Activated CD4-positive, alpha-beta memory T cell treated with anti-CD3 and anti-CD28 coated beads for 36 hours (primary cell): ENCODE measurements around the gene SMIM31. TPM values are rescaled to one million over a fixed set of nuclear protein-coding genes. Genes with fewer than 3 reads are reported as not detected.
A peak's percentile ranks its signal among the peaks of the same experiment; 100 is the strongest.

Experiments
- CTCF ChIA-PET: fragments of 350-600 bp; sonication (Branson Sonifier 250); formaldehyde crosslinking; loops from one replicate; lab custom pipeline; 2021; ENCODE audit warnings: antibody characterized with exemption, inconsistent platforms; lab: Charles Lee
- POLR2A ChIA-PET: fragments of 350-600 bp; sonication (Branson Sonifier 250); formaldehyde crosslinking; loops from one replicate; lab custom pipeline; 2021; ENCODE audit warnings: antibody characterized with exemption; lab: Charles Lee
- DNase-seq: peaks from one replicate; pipeline ENCODE4 v3.0.0-alpha.2; 2020
- H3K27ac Mint-ChIP-seq: one replicate; pipeline ENCODE4 v1.8.0; 2021; ENCODE audit warnings: mixed read lengths
- H3K27me3 Mint-ChIP-seq: one replicate; pipeline ENCODE4 v1.8.0; 2021; ENCODE audit warnings: mixed read lengths
- H3K36me3 Mint-ChIP-seq: one replicate; pipeline ENCODE4 v1.8.0; 2021; ENCODE audit warnings: mixed read lengths
- H3K4me1 Mint-ChIP-seq: one replicate; pipeline ENCODE4 v1.8.0; 2021; ENCODE audit warnings: low read depth, mixed read lengths
- H3K4me3 Mint-ChIP-seq: one replicate; pipeline ENCODE4 v1.8.0; 2021; ENCODE audit warnings: mild to moderate bottlenecking, mixed read lengths
- H3K9me3 Mint-ChIP-seq: one replicate; pipeline ENCODE4 v1.8.0; 2021; ENCODE audit warnings: mixed read lengths
- intact Hi-C: fragments of 100-400 bp; cut with micrococcal nuclease; formaldehyde crosslinking; loops from one replicate; pipeline ENCODE4 v1.15.1; 2023
- total RNA-seq, 2 experiments: library from RNA; stranded (reverse); gene quantifications; one replicate each; pipeline ENCODE4 v1.2.3, GENCODE V29; 2021

The SMIM31 gene
- total RNA-seq, result not detected

DNA sequence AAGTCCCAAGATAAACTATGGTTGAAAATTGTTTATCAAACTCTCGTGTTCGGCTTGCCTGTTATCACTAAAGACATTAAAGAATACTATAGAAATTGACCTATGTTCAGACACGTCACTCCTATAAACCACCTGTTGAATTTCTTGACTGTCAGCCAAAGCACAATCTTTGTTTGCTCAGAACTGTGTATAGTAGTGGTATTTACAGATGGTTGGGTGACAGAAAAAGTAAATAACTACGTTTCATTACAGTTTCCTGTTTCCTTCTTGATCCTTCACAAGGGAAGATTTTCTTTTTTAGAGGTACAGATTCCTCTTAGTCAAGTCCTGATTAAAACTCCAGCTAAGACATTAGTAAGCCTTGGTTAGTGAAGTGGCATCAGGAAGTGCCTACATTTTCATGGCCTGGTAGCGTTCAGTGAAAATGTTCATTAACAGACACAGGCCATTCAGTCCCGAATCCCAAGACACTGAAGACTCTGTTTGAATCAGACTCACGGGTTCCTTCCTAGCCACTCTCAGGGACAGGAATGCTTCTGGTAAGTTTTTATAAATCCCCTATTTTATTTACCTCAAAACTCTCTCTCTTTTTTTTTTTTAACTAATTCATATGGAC, at the start of gene SMIM31:
SMIM31 (plus strand) TSS at position 259 of the 616 bp plus-strand sequence. CDS start 16,313 bp downstream, outside the sequence.
- POLR2A ChIA-PET, result no interaction called here
- Mint-ChIP-seq H3K27me3 (peaks cover 6% of the 10 kb centered on the region), H3K4me3 (no peak within 1 kb of the TSS), H3K9me3 (peaks cover 14% of the 10 kb centered on the region), H3K36me3 (peaks cover 3% of the 10 kb centered on the region), H3K4me1 (no peaks in the 10 kb centered on the region), H3K27ac (no peak within 1 kb of the TSS)
- CTCF ChIA-PET, result interaction anchor here (0.7 kb wide), 2 partner anchors 23 to 57 kb away, joined by 3 read pairs; no protein-coding TSS in a partner anchor
- no peak for DNase-seq
- intact Hi-C loops, result no loop called here

- H3K27me3 Mint-ChIP-seq, result no peaks in the 10 kb centered on the region
- intact Hi-C loops, result no loop called here
- no peaks in the 10 kb centered on the region for H3K9me3 Mint-ChIP-seq
Measured at GRCh38 chr4:164706675-164707074, 47.3 kb upstream of the SMIM31 start.

DNA sequence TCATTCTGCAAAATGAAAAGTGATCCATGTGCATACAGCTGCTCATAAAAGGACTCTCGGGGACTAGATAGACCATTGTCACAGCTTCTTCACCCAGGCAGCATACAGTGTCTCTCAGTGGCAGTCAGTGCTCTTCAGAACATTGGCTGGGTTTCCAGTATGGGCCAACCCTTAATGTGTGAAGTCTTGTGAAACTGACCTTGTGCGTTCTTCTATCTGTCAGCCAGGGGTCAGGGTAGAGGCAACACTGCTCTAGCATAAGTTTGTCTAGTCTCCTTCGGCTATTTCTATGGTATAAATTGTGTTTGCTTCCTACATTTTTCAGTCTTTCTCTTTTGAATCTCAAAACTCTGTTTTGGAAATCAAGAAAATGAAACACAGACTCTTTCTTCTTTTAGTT, 37.0 kb upstream of the SMIM31 start:
- intact Hi-C loops, result no loop called here
- POLR2A ChIA-PET, result no interaction called here
- no peaks in the 10 kb centered on the region for H3K9me3 Mint-ChIP-seq
- no peak for DNase-seq
- H3K27me3 Mint-ChIP-seq, result peaks cover 5% of the 10 kb centered on the region
- no peak overlapping the region for H3K4me3 Mint-ChIP-seq
- CTCF ChIA-PET, result interaction anchor here (3.0 kb wide), 1 partner anchor 14 kb away, joined by 13 read pairs; no protein-coding TSS in a partner anchor
- H3K4me1 Mint-ChIP-seq, result no peaks in the 10 kb centered on the region
- no peak overlapping the region for H3K27ac Mint-ChIP-seq
- no peaks in the 10 kb centered on the region for H3K36me3 Mint-ChIP-seq

More at GRCh38 chr4:164706675-164707074, 47.3 kb upstream of the SMIM31 start:
- Mint-ChIP-seq H3K4me3 (no peak overlapping the region), H3K36me3 (no peaks in the 10 kb centered on the region), H3K27ac (no peak overlapping the region), H3K4me1 (no peaks in the 10 kb centered on the region)
- DNase-seq, result no peak
- ChIA-PET POLR2A (no interaction called here), CTCF (no interaction called here)

DNA sequence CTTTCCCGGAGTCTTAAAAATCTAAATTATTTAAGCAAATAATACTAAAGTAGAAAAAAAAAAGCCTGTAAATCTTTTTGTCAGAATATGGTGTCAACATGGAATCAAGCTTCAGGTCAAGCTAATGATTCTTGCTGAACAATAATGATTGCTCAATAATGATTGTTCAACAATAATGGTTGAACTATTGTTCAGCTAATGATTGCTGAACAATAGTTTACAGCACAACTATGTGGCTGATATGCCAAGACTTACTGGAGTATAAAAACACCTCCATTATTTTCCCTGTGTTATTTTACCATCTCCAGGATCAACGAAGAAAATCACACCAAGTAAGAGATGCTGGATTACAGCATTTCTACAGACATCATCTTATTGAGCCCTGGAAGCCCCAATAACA, 35.1 kb upstream of the SMIM31 start:
- intact Hi-C loops, result no loop called here
- Mint-ChIP-seq H3K9me3 (no peaks in the 10 kb centered on the region), H3K36me3 (no peaks in the 10 kb centered on the region), H3K4me1 (no peaks in the 10 kb centered on the region), H3K27ac (no peak overlapping the region), H3K27me3 (peaks cover 5% of the 10 kb centered on the region), H3K4me3 (no peak overlapping the region)
- POLR2A ChIA-PET, result no interaction called here
- DNase-seq, result no peak
- CTCF ChIA-PET, result interaction anchor here (3.0 kb wide), 1 partner anchor 12 kb away, joined by 13 read pairs; no protein-coding TSS in a partner anchor

DNA sequence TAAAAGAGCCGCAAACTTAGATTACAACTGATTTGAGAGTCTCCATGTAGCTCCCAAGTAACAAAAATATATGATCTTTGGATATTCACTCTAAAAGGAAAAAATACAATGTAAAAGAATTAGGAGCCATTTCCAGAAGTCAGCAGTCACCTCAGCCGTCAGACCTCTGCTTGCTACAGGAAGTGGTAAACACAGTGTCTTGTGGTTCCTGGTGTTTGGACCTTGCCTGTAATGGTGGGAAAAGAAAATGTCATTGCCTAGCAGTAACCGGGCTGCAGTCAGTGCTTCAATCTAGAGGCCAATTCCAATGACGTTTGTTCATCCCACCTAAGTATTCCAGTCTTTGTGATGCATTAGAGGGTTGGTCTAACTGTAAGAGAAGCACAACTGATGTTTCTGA, 28.9 kb upstream of the SMIM31 start:
- no peaks in the 10 kb centered on the region for H3K36me3 Mint-ChIP-seq
- peaks cover 2% of the 10 kb centered on the region for H3K27me3 Mint-ChIP-seq
- no peaks in the 10 kb centered on the region for H3K4me1 Mint-ChIP-seq
- H3K4me3 Mint-ChIP-seq, result no peak overlapping the region
- DNase-seq, result no peak
- ChIA-PET CTCF (no interaction called here), POLR2A (no interaction called here)
- intact Hi-C loops, result no loop called here
- H3K9me3 Mint-ChIP-seq, result no peaks in the 10 kb centered on the region
- H3K27ac Mint-ChIP-seq, result no peak overlapping the region

DNA sequence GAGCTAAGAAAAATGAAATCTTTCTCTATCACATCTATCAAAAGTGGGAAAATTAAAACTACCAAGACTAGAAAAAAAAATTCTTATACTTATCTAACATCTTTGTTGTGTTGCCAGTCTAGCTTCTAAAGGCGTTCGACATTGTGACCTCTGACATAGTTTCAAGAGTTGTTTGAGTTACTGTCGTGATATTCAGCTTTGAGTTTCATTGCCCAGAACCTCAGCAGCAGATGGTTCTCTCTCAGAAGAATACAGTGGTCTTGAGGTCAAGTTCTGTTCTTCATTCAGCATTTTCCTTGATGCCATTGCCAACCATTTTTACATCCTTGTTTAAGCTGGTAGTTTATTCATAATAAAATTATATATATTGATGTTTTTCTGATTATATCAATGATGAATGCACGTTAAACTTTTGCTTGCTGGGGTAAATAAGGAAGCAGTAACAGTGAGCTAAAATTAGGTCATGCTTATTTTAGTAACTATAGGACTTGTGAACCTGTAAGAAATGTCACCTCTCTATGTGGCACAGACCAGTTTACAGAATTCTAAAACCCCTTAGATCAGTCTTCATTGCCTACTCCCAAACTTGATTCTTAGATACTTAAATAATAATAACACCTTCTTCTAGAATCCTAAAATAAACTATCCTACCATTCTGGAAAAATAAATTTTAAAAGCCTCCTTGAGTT, 23.1 kb upstream of the SMIM31 start:
- Mint-ChIP-seq H3K9me3 (no peaks in the 10 kb centered on the region), H3K36me3 (no peaks in the 10 kb centered on the region), H3K27me3 (peaks cover 6% of the 10 kb centered on the region), H3K27ac (no peak overlapping the region), H3K4me3 (no peak overlapping the region), H3K4me1 (no peaks in the 10 kb centered on the region)
- POLR2A ChIA-PET, result no interaction called here
- no peak for DNase-seq
- CTCF ChIA-PET, result interaction anchor here (0.6 to 10.2 kb wide), 16 partner anchors 8 to 1177 kb away, joined by 3 to 105 read pairs (median 4); partner anchors contain the start of genes SMIM31 and TMEM192
- intact Hi-C loops, result loop anchor here (5.0 kb wide), 1 partner anchor 1049 kb away; no protein-coding TSS in a partner anchor

- ChIA-PET CTCF (interaction anchor here (0.7 to 10.2 kb wide), 14 partner anchors 11 to 1179 kb away, joined by 3 to 105 read pairs (median 4); partner anchors contain the start of gene TMEM192), POLR2A (no interaction called here)
- peak; percentile 63 for DNase-seq
- Mint-ChIP-seq H3K27ac (no peak overlapping the region), H3K36me3 (no peaks in the 10 kb centered on the region), H3K9me3 (no peaks in the 10 kb centered on the region), H3K4me1 (no peaks in the 10 kb centered on the region), H3K27me3 (peaks cover 6% of the 10 kb centered on the region), H3K4me3 (no peak overlapping the region)
- intact Hi-C loops, result loop anchor here (1.0 to 5.0 kb wide), 3 partner anchors 1050 to 1182 kb away; no protein-coding TSS in a partner anchor
Measured at GRCh38 chr4:164731827-164732474, 22.0 kb upstream of the SMIM31 start.

DNA sequence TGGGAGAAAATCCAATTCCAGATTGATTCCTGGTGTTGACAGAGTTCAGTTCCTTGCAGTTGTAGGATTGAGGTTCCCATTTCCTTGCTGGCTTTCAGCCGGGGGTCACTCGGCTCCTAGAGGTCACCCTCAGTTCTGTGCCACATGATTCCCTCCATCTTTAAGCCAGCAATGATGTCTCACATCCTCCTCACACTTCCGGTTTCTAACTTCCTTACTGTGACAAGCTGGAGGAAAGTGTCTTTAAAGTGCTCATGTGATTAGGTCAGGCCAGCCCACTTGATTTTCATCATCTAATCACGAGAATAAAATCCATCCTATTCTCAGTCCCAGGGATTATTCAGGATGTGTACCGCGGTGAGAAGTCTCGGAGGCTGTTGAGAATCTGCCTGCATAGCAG, 19.4 kb upstream of the SMIM31 start:
- peaks cover 6% of the 10 kb centered on the region for H3K27me3 Mint-ChIP-seq
- intact Hi-C loops, result loop anchor here (5.0 kb wide), 1 partner anchor 1052 kb away; no protein-coding TSS in a partner anchor
- H3K36me3 Mint-ChIP-seq, result no peaks in the 10 kb centered on the region
- POLR2A ChIA-PET, result no interaction called here
- H3K4me1 Mint-ChIP-seq, result no peaks in the 10 kb centered on the region
- H3K27ac Mint-ChIP-seq, result no peak overlapping the region
- no peaks in the 10 kb centered on the region for H3K9me3 Mint-ChIP-seq
- H3K4me3 Mint-ChIP-seq, result no peak overlapping the region
- DNase-seq, result no peak
- CTCF ChIA-PET, result interaction anchor here (0.8 to 10.2 kb wide), 2 partner anchors 13 to 1181 kb away, joined by 3 to 105 read pairs; no protein-coding TSS in a partner anchor

DNA sequence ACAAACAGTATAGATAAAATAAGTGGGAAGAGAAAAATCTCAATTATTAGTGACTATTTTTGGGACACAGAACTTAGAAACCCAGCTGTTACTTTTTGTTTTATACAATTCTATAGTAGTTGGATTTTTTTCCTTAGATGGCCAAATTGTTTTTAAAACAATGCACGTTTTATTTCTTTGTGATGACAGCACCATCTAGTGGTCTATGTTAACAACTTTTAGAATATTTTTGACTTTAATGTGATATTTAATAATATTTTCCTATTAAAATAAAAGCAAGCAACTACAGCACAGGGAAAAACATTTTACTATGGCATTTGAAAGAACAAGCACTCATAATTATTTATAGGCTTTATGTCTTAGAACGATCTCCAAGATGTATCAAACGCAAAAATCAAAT, 5.6 kb upstream of the SMIM31 start:
- POLR2A ChIA-PET, result no interaction called here
- CTCF ChIA-PET, result interaction anchor here (0.7 to 1.4 kb wide), 3 partner anchors 14 to 445 kb away, joined by 3 to 5 read pairs (median 3); no protein-coding TSS in a partner anchor
- Mint-ChIP-seq H3K9me3 (peaks cover 14% of the 10 kb centered on the region), H3K4me1 (no peaks in the 10 kb centered on the region), H3K4me3 (no peak overlapping the region), H3K36me3 (peaks cover 3% of the 10 kb centered on the region), H3K27me3 (peaks cover 5% of the 10 kb centered on the region), H3K27ac (no peak overlapping the region)
- intact Hi-C loops, result loop anchor here (1.0 kb wide), 2 partner anchors 1193 to 1198 kb away; no protein-coding TSS in a partner anchor
- DNase-seq, result no peak

- POLR2A ChIA-PET, result no interaction called here
- DNase-seq, result no peak
- Mint-ChIP-seq H3K9me3 (peaks cover 14% of the 10 kb centered on the region), H3K36me3 (peaks cover 3% of the 10 kb centered on the region), H3K27ac (no peak overlapping the region), H3K4me1 (no peaks in the 10 kb centered on the region), H3K27me3 (peaks cover 10% of the 10 kb centered on the region), H3K4me3 (no peak overlapping the region)
- CTCF ChIA-PET, result no interaction called here
- intact Hi-C loops, result no loop called here
Measured at GRCh38 chr4:164755432-164755831, 1.5 kb downstream of the SMIM31 start.

DNA sequence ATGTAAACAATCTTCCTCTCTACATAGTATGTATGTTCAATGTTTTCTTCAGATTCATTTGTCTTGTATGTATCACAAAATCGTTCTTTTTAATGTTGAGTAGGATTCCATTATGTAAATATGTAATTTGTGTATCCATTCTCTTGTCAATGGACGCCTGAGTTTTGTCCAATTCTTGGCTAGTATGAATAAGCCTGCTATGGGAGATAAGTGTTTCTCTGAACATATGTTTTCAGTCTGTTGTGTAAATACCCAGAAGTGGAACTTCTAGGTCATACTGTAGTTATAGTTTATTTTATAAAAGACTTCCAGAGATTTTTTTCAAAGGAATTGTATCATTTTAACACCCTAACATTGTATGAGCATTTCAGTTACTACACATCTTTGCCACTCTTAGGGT, 2.8 kb downstream of the SMIM31 start:
- intact Hi-C loops, result no loop called here
- Mint-ChIP-seq H3K27ac (no peak overlapping the region), H3K36me3 (peaks cover 3% of the 10 kb centered on the region), H3K4me1 (no peaks in the 10 kb centered on the region), H3K27me3 (peaks cover 6% of the 10 kb centered on the region), H3K4me3 (no peak overlapping the region), H3K9me3 (peaks cover 13% of the 10 kb centered on the region)
- POLR2A ChIA-PET, result no interaction called here
- DNase-seq, result no peak
- CTCF ChIA-PET, result interaction anchor here (1.0 kb wide), 1 partner anchor 25 kb away, joined by 3 read pairs; no protein-coding TSS in a partner anchor

- ChIA-PET CTCF (no interaction called here), POLR2A (no interaction called here)
- no peaks in the 10 kb centered on the region for H3K9me3 Mint-ChIP-seq
- no peak overlapping the region for H3K4me3 Mint-ChIP-seq
- H3K27ac Mint-ChIP-seq, result no peak overlapping the region
- H3K27me3 Mint-ChIP-seq, result peaks cover 18% of the 10 kb centered on the region
- intact Hi-C loops, result no loop called here
- H3K36me3 Mint-ChIP-seq, result no peaks in the 10 kb centered on the region
- no peaks in the 10 kb centered on the region for H3K4me1 Mint-ChIP-seq
- DNase-seq, result no peak
Measured at GRCh38 chr4:164761241-164761640, 7.3 kb downstream of the SMIM31 start.
